ENCODE measurements around the gene PRIM2.
"Not testable (repeated sequence)": the region's sequence is repeated elsewhere in the genome, so short reads cannot be mapped to it uniquely, and the experiment has no call there.

The PRIM2 gene

GRCh38 chr6:57515171-57515570, 197.7 kb downstream of the PRIM2 start:
- not testable (repeated sequence) for DNase-seq

- DNase-seq: not testable (repeated sequence)
Measured at GRCh38 chr6:57515845-57516244, 198.4 kb downstream of the PRIM2 start.

DNA sequence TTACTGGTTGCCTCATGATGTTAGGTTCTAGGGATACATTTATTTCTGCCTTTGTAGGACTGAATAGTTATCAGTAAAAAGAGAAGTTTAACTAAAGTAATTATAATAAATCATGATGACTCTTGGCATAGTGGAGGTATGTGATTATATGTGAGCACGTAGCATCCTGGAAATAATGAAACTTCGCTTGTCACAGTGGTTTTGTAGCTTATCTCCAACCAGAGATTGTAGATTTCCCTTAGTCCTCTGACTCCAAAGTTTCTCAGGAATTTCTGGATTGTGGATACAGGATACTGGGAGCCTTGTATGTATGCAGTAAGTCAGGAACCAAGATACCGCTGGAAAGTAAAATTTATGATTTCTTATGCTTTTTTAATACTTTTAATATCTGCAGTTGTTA, 199.3 kb downstream of the PRIM2 start:
- not testable (repeated sequence) for DNase-seq

- not testable (repeated sequence) for DNase-seq
Measured at GRCh38 chr6:57519198-57519597, 201.8 kb downstream of the PRIM2 start.

GRCh38 chr6:57521085-57521484, 203.7 kb downstream of the PRIM2 start:
- not testable (repeated sequence) for DNase-seq

DNA sequence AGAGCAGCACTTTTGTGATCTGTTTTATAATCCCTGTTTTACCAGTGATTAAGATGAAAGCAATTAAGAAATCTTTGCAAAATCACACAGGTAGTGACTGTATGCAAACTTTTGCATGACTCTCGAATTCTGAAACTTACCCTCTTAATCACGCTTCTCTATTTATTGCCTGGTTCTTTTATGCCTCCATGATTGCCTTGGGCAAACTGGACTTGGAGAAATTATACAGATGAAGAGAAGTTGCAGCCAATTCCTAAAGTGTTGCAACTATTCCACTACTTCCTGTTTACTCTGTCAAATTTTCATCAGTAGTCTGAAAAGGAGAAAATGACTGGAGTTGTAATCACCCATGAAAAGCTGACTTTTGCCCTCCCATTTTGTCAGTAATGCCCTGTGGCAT, 205.8 kb downstream of the PRIM2 start:
- not testable (repeated sequence) for DNase-seq

DNA sequence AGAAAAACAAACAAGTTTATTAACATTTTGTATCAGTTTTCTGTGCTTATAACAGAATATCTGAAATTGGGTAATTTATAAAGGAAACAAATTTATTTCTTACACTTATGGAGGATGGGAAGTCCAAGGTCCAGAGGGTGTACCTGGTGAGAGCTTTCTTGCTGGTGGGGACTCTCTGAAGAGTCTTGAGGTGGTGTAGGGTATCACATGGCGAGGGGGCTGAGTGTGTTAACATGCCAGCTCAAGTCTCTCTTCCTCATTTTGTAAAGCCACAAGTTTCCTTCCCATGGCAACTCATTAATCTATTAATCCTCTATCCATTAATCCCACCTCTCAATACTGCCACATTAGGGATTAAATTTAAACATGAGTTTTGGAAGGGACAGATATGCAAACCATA, 212.3 kb downstream of the PRIM2 start:
- not testable (repeated sequence) for DNase-seq

DNA sequence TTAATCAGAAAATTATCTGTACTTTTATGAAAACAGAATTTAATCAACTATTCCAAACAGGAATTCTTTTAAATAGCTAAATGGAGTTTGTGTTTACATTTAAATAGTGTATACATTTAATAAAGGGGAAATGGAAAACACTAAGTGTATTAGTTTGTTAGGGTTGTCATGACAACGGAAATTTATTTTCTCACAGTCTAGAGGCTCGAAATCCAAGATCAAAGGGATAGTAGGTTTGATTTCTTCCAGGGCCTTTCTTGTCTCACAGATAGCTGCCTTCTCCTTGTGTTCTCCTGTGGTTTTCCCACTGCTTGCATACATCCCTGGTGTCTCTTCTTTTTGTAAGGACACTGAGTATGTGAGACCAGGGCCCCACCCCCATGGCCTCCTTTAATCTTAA, 215.2 kb downstream of the PRIM2 start:
- DNase-seq: not testable (repeated sequence)

- not testable (repeated sequence) for DNase-seq
Measured at GRCh38 chr6:57535121-57535520, 217.7 kb downstream of the PRIM2 start.

- not testable (repeated sequence) for DNase-seq
Measured at GRCh38 chr6:57535994-57536393, 218.6 kb downstream of the PRIM2 start.

DNA sequence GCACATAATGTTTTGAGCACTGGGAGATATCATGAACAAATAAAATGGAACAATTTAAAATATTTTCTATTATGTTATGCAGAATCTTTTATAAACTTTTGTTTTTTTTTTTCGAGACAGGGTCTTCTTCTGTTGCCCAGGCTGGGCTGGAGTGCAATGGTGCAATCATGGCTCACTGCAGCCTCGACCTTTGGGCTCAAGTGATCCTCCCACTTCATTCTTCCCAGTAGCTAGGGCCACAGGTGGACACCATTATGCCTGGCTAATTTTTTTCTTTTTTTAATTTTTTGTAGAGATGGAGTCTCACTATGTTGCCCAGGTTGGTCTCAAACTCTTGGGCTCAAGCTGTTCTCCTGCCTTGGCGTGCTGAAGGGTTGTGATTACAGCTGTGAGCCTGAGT, 220.5 kb downstream of the PRIM2 start:
- DNase-seq: not testable (repeated sequence)

DNA sequence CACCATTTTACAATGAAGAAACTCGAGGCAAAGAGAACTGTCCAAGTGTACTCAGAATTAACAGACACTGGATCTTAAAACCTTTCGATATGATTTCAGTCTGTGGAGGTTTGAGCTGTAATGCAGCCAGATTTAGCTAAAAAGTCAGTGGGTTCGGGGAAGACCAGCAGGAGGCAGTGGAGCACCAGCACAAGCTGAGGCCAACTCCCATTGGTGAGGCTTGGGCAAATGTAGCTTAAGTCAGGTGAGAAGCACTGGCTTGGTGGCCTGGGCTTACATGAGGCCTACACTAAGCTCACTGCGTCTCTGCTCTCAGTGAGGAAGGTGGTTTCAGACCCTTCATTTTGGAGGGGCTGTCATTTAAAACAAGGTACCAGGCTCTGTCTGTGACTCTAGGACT, 234.5 kb downstream of the PRIM2 start:
- DNase-seq: not testable (repeated sequence)

GRCh38 chr6:57557855-57558254, 240.4 kb downstream of the PRIM2 start:
- DNase-seq: not testable (repeated sequence)

GRCh38 chr6:57559170-57559569, 241.7 kb downstream of the PRIM2 start:
- DNase-seq: not testable (repeated sequence)

- DNase-seq: not testable (repeated sequence)
Measured at GRCh38 chr6:57562233-57562632, 244.8 kb downstream of the PRIM2 start.

DNA sequence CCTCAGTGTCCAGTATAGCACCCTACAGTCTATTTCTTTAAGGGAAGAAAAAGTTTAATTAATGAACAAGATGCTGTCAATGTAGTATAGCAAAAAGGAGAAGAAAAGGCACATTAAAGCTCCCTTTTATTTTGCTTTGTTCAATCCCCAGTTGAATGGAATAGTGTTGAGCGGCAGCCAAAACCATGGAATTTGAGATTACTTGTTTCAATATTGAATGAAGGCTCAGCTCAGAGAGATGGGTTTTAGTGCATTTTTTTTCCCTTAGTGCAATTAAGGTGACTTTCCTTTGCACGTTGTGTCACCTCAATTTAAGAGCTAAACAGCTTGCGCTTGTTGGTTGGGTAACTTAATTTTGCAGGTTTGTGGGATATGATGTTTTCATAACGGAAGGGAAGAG, 254.7 kb downstream of the PRIM2 start:
- DNase-seq: not testable (repeated sequence)

DNA sequence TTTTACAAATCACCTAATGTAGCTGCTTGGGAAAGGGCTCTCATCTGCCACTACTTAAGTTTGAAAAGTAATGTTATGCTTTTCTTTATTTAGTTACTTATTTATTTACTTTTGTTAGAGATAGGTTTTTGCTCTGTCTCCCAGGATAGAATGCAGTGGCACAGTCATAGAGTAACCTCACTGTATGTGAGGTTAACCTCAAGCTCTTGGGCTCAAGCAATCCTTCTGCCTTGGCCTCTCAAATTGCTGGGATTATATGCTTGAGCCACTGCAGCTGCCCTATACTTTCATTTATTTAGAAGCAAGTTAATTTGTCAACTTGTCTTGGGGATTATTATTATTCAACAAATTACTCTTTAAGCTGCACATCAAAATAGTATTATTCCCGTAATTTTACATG, 255.4 kb downstream of the PRIM2 start:
- DNase-seq: not testable (repeated sequence)

- DNase-seq: not testable (repeated sequence)
Measured at GRCh38 chr6:57577023-57577422, 259.6 kb downstream of the PRIM2 start.

- not testable (repeated sequence) for DNase-seq
Measured at GRCh38 chr6:57579489-57579888, 262.1 kb downstream of the PRIM2 start.

DNA sequence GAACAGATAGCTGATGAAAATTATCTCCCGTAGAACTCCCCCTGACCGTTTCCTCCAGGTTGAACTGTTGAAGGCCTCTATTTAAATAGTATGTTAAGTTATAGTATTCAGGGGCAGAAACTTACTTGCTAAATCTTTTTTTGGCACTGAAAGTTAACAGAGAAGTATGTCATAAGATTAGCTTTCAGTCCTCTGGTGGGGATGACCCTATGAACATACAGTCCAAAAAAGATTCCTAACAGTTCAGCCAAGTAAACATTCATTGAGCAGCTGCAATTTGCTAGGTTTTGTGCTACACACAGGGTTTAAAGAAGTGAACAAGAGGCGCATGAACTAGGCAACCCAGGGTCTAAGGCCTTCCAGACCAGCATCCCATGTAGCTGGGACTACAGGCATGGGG, 264.2 kb downstream of the PRIM2 start:
- not testable (repeated sequence) for DNase-seq

DNA sequence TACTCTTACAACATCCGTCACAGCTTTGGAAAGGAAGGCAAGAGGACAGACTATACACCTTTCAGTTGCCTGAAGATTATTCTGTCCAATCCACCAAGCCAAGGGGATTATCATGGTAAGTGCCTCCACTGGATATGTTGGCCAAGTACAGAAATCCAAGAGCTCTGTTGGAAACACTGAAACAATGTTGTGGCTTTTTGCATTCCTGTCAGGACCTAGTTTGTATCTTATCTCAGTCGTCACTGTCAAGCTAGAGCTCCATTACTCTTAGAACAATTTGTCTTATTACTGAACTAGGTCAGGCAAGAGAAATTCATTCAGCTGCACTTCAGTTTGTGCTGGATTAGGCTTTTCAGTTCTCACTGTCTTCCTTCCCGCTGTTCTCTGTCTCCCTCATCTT, 283.7 kb downstream of the PRIM2 start:
- not testable (repeated sequence) for DNase-seq

DNA sequence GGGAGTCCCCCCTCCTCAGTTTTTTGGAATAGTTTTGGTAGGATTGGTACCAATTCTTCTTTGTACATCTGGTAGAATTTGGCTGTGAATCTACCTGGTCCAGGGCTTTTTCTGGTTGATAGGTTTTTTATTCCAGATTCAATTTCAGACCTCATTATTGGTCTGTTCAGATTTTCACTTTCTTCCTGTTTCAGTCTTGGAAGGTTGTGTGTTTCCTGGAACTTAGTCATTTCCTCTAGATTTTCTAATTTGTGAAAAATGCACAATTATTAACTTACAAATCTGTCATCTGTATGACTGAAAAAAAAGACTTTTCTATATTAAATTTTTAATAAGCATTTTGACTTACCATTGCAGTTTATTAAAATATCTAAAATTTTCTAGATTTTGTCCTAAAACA, 287.9 kb downstream of the PRIM2 start:
- not testable (repeated sequence) for DNase-seq

GRCh38 chr6:57606331-57606730, 288.9 kb downstream of the PRIM2 start:
- DNase-seq: not testable (repeated sequence)

DNA sequence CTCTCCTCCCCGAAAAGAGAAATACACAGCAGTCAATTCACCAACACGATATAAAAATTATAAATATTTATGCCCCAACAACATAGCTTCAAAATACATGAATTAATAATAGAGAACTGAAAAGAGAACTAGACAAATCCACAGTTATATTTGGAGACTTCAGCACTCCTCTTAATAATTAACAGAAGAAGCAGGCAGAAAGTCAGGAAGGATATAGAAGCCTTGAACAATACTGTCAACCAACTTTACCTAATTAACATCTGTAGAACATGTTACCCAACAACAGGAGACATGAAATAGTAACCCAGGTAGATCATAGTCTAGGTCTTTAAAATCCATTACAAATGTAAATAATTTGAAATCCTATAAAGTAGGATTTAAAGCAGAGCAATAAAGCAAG, 293.2 kb downstream of the PRIM2 start:
- DNase-seq: not testable (repeated sequence)

GRCh38 chr6:57618959-57619358, 301.5 kb downstream of the PRIM2 start:
- not testable (repeated sequence) for DNase-seq

- DNase-seq: not testable (repeated sequence)
Measured at GRCh38 chr6:57631773-57632172, 314.3 kb downstream of the PRIM2 start.
